Neural cell (in vitro differentiated cells): Measurements from ENCODE around the gene UQCR11. TPM values are rescaled to one million over a fixed set of nuclear protein-coding genes. Genes with fewer than 3 reads are reported as not detected.

Experiments
- H2AFZ ChIP-seq: fragments of 200-600, 300-800 bp; sonication (generic), shearing (Covaris generic); 2 replicates; pipeline ENCODE4 v1.6.0; 2014; ENCODE audit warnings: low read depth, mild to moderate bottlenecking, antibody characterized with exemption, low read length, moderate library complexity
- H3F3A ChIP-seq: fragments of 200-600 bp; shearing (Covaris generic); 2 replicates; pipeline ENCODE4 v1.6.1; 2016; ENCODE audit warnings: mild to moderate bottlenecking, moderate library complexity, mixed read lengths, antibody characterized with exemption, low read length; ENCODE audit not compliant: insufficient read depth, poor library complexity, severe bottlenecking
- H3K27ac ChIP-seq: fragments of 200-600, 300-800 bp; sonication (generic), shearing (Covaris generic); 2 replicates; pipeline ENCODE4 v1.5.1; 2014; ENCODE audit warnings: mild to moderate bottlenecking, low read length, moderate library complexity
- H3K27me3 ChIP-seq: fragments of 300-800, 200-600 bp; sonication (generic), shearing (Covaris generic); 2 replicates; pipeline ENCODE4 v1.6.0; 2014; ENCODE audit warnings: mild to moderate bottlenecking, low read depth, low read length, moderate library complexity; ENCODE audit not compliant: insufficient read depth
- H3K36me3 ChIP-seq: fragments of 300-800, 200-600 bp; sonication (generic), shearing (Covaris generic); 2 replicates; pipeline ENCODE4 v1.5.1; 2014; ENCODE audit warnings: mild to moderate bottlenecking, antibody characterized with exemption, low read length, moderate library complexity; ENCODE audit not compliant: insufficient read depth
- H3K4me2 ChIP-seq: fragments of 300-800, 200-600 bp; sonication (generic), shearing (Covaris generic); 2 replicates; pipeline ENCODE4 v1.6.0; 2014; ENCODE audit warnings: mild to moderate bottlenecking, low read length
- H3K4me3 ChIP-seq: fragments of 300-800, 200-600 bp; sonication (generic), shearing (Covaris generic); 2 replicates; pipeline ENCODE4 v1.5.1; 2014; ENCODE audit warnings: mild to moderate bottlenecking, low read length, moderate library complexity
- H3K79me2 ChIP-seq: fragments of 200-600 bp; shearing (Covaris generic); replicated peaks from 2 replicates; pipeline ENCODE4 v1.6.0; 2014; ENCODE audit warnings: mild to moderate bottlenecking, low read length, moderate library complexity; ENCODE audit not compliant: insufficient read depth
- H3K9ac ChIP-seq: fragments of 300-800, 200-600 bp; sonication (generic), shearing (Covaris generic); 2 replicates; pipeline ENCODE4 v1.6.1; 2016; ENCODE audit warnings: mild to moderate bottlenecking, low read length, mixed read lengths
- H3K9me2 ChIP-seq: fragments of 200-600 bp; shearing (Covaris generic); 2 replicates; pipeline ENCODE4 v1.6.1; 2016; ENCODE audit warnings: mild to moderate bottlenecking, low read length, mixed read lengths; ENCODE audit not compliant: insufficient read depth
- H3K9me3 ChIP-seq: fragments of 200-600, 300-800 bp; sonication (generic), shearing (Covaris generic); 2 replicates; pipeline ENCODE4 v1.6.1; 2016; ENCODE audit warnings: mild to moderate bottlenecking, mixed run types, low read length, moderate library complexity, mixed read lengths
- H4K20me1 ChIP-seq: fragments of 200-600 bp; shearing (Covaris generic); 2 replicates; pipeline ENCODE4 v1.6.1; 2016; ENCODE audit warnings: mild to moderate bottlenecking, mixed run types; ENCODE audit not compliant: insufficient read depth
- EP300 ChIP-seq: fragments of 450-650 bp; conservative IDR thresholded peaks from 2 replicates; pipeline ENCODE4 v1.6.1; 2014; ENCODE audit warnings: antibody characterized with exemption, mild to moderate bottlenecking, moderate library complexity; ENCODE audit not compliant: poor library complexity, severe bottlenecking
- EZH2 ChIP-seq: fragments of 200-600, 300-800 bp; shearing (Covaris generic), sonication (generic); IDR thresholded peaks from 2 replicates; pipeline ENCODE4 v1.6.1; 2014; ENCODE audit warnings: antibody characterized with exemption, low read length, borderline replicate concordance, mild to moderate bottlenecking; ENCODE audit not compliant: insufficient read depth, poor library complexity, severe bottlenecking
- MXI1 ChIP-seq: fragments of 450-650 bp; conservative IDR thresholded peaks from 2 replicates; pipeline ENCODE4 v1.6.1; 2014; ENCODE audit warnings: antibody characterized with exemption, mild to moderate bottlenecking; ENCODE audit not compliant: poor library complexity, severe bottlenecking
- POLR2AphosphoS5 ChIP-seq: IDR thresholded peaks from 2 replicates; pipeline ENCODE4 v1.6.1; 2012
- RAD21 ChIP-seq: fragments of 450-650 bp; conservative IDR thresholded peaks from 2 replicates; pipeline ENCODE4 v1.6.1; 2014; ENCODE audit warnings: antibody characterized with exemption, mild to moderate bottlenecking, moderate library complexity
- SMC3 ChIP-seq: fragments of 450-650 bp; conservative IDR thresholded peaks from 2 replicates; pipeline ENCODE4 v1.6.1; 2014; ENCODE audit warnings: antibody characterized with exemption, mild to moderate bottlenecking, moderate library complexity; ENCODE audit not compliant: poor library complexity
- TAF1 ChIP-seq: IDR thresholded peaks from 2 replicates; pipeline ENCODE4 v1.6.1; 2012; ENCODE audit warnings: low read depth
- polyA plus RNA-seq: library from polyadenylated mRNA; depleted of rRNA; stranded (reverse); fragments of >200 nt; gene quantifications from 2 replicates; pipeline ENCODE4 v1.2.3, GENCODE V29; 2014
- TF ChIP-seq, protein P1 (sequence below): IDR thresholded peaks from 2 replicates; pipeline ENCODE4 v1.6.1; 2012; ENCODE audit warnings: borderline replicate concordance
- TF ChIP-seq, protein P2 (sequence below): fragments of 450-650 bp; IDR thresholded peaks from 2 replicates; pipeline ENCODE4 v1.5.1; 2014; ENCODE audit warnings: antibody characterized with exemption, mild to moderate bottlenecking, moderate library complexity; ENCODE audit not compliant: poor library complexity, severe bottlenecking

The UQCR11 gene
- polyA plus RNA-seq, 1 donor from 2014 or later = 204 TPM

DNA sequence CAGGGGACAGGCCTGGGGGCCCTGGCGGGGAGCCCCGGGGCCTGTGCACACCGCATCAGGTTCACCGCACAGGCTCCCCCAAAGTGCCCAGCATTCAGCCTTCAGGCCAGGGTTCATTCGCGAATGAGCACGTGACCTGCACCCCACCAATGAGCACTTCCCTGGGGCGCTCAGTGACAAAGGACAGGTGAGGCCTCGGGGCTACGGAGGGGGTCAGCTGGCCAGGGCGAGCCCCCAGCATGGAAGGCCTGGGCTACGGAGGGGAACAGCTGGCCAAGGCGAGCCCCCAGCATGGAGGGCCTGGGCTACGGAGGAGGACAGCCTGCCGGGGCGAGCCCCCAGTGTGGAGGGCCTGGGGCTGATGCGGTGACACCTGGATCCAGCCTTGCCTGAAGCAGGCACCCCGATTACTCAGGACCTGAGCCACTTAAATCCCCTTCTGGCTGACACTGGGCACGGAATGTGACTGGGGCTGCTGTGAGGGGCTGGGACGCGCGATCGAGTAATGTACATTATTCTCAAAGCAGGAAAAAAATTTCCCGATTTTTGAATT lies 24.1 kb upstream of the UQCR11 start:
- Histone ChIP-seq H3F3A (no peaks in the 10 kb centered on the region), H4K20me1 (no peaks in the 10 kb centered on the region), H2AFZ (no peak overlapping the region), H3K27me3 (no peaks in the 10 kb centered on the region), H3K4me2 (no peak overlapping the region), H3K9me3 (no peaks in the 10 kb centered on the region), H3K27ac (no peak overlapping the region), H3K9ac (no peak overlapping the region), H3K79me2 (no peaks in the 10 kb centered on the region), H3K4me3 (no peak overlapping the region), H3K9me2 (no peaks in the 10 kb centered on the region), H3K36me3 (no peaks in the 10 kb centered on the region)
- TF ChIP-seq, protein P1, sequence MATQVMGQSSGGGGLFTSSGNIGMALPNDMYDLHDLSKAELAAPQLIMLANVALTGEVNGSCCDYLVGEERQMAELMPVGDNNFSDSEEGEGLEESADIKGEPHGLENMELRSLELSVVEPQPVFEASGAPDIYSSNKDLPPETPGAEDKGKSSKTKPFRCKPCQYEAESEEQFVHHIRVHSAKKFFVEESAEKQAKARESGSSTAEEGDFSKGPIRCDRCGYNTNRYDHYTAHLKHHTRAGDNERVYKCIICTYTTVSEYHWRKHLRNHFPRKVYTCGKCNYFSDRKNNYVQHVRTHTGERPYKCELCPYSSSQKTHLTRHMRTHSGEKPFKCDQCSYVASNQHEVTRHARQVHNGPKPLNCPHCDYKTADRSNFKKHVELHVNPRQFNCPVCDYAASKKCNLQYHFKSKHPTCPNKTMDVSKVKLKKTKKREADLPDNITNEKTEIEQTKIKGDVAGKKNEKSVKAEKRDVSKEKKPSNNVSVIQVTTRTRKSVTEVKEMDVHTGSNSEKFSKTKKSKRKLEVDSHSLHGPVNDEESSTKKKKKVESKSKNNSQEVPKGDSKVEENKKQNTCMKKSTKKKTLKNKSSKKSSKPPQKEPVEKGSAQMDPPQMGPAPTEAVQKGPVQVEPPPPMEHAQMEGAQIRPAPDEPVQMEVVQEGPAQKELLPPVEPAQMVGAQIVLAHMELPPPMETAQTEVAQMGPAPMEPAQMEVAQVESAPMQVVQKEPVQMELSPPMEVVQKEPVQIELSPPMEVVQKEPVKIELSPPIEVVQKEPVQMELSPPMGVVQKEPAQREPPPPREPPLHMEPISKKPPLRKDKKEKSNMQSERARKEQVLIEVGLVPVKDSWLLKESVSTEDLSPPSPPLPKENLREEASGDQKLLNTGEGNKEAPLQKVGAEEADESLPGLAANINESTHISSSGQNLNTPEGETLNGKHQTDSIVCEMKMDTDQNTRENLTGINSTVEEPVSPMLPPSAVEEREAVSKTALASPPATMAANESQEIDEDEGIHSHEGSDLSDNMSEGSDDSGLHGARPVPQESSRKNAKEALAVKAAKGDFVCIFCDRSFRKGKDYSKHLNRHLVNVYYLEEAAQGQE = no peak
- no peak for TF ChIP-seq SMC3
- no peak for TF ChIP-seq EZH2
- no peak for TF ChIP-seq MXI1
- no peak for TF ChIP-seq RAD21
- TF ChIP-seq TAF1 = no peak
- TF ChIP-seq EP300 = no peak
- TF ChIP-seq, protein P2, sequence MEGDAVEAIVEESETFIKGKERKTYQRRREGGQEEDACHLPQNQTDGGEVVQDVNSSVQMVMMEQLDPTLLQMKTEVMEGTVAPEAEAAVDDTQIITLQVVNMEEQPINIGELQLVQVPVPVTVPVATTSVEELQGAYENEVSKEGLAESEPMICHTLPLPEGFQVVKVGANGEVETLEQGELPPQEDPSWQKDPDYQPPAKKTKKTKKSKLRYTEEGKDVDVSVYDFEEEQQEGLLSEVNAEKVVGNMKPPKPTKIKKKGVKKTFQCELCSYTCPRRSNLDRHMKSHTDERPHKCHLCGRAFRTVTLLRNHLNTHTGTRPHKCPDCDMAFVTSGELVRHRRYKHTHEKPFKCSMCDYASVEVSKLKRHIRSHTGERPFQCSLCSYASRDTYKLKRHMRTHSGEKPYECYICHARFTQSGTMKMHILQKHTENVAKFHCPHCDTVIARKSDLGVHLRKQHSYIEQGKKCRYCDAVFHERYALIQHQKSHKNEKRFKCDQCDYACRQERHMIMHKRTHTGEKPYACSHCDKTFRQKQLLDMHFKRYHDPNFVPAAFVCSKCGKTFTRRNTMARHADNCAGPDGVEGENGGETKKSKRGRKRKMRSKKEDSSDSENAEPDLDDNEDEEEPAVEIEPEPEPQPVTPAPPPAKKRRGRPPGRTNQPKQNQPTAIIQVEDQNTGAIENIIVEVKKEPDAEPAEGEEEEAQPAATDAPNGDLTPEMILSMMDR = no peak
- no peak for TF ChIP-seq POLR2AphosphoS5

DNA sequence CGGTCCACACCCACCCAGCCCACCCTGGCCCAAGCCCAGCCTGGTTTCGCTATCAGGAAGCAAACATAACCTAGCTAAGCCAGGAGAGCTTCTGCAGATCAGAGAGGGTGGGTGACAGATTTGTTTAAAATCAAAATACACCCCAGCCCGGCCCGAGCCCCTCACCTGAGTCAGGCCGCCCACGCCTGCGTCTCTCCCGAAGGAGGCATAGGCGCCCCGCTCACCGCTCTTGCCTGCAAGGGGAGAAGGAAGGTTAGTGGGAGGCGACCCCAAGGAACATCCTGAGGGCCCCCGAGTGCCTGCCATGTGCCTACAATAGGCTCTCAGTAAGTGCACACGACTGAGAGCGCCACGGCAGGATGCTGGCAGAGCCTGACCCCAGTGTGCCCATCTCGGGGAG lies 21.9 kb upstream of the UQCR11 start:
- H3K9ac ChIP-seq = no peak overlapping the region
- H3K4me3 ChIP-seq = no peak overlapping the region
- no peaks in the 10 kb centered on the region for H3K9me3 ChIP-seq
- no peaks in the 10 kb centered on the region for H3K36me3 ChIP-seq
- no peaks in the 10 kb centered on the region for H3F3A ChIP-seq
- TF ChIP-seq EZH2 = no peak
- no peak for TF ChIP-seq TAF1
- no peak for TF ChIP-seq SMC3
- no peak for TF ChIP-seq EP300
- TF ChIP-seq POLR2AphosphoS5 = no peak
- TF ChIP-seq, protein P1 = no peak
- TF ChIP-seq RAD21 = no peak
- TF ChIP-seq, protein P2 = no peak
- TF ChIP-seq MXI1 = no peak
- H4K20me1 ChIP-seq = no peaks in the 10 kb centered on the region
- H3K27ac ChIP-seq = no peak overlapping the region
- H3K27me3 ChIP-seq = no peaks in the 10 kb centered on the region
- no peak overlapping the region for H3K4me2 ChIP-seq
- H3K79me2 ChIP-seq = no peaks in the 10 kb centered on the region
- no peak overlapping the region for H2AFZ ChIP-seq
- H3K9me2 ChIP-seq = no peaks in the 10 kb centered on the region
